Hepatocyte (in vitro differentiated cells): ENCODE results near the gene CCN6. TPM values are rescaled to one million over a fixed set of nuclear protein-coding genes. Genes with fewer than 3 reads are reported as not detected.
A peak's percentile ranks its signal among the peaks of the same experiment; 100 is the strongest.

Experiments used
- DNase-seq: peaks from one replicate; pipeline ENCODE4 v3.0.0-alpha.2; 2016; ENCODE audit warnings: low spot score
- H2AFZ ChIP-seq: fragments of 200-600 bp; sonication (generic); 2 replicates; pipeline ENCODE4 v1.6.0; 2016; ENCODE audit warnings: antibody characterized with exemption, mild to moderate bottlenecking
- H3K27ac ChIP-seq: fragments of 200-600 bp; sonication (generic); 2 replicates; pipeline ENCODE4 v1.5.1; 2016; ENCODE audit warnings: mild to moderate bottlenecking
- H3K27me3 ChIP-seq: fragments of 200-600 bp; sonication (generic); 2 replicates; pipeline ENCODE4 v1.6.1; 2016
- H3K36me3 ChIP-seq: fragments of 200-600 bp; sonication (generic); replicated peaks from 2 replicates; pipeline ENCODE4 v1.5.1; 2016; ENCODE audit warnings: low read depth; ENCODE audit not compliant: insufficient read depth
- H3K4me1 ChIP-seq: fragments of 200-600 bp; sonication (generic); 2 replicates; pipeline ENCODE4 v1.5.1; 2016; ENCODE audit warnings: mild to moderate bottlenecking, moderate library complexity; ENCODE audit not compliant: insufficient read depth
- H3K4me2 ChIP-seq: fragments of 200-600 bp; sonication (generic); 2 replicates; pipeline ENCODE4 v1.6.0; 2016
- H3K4me3 ChIP-seq: fragments of 200-600 bp; sonication (generic); 2 replicates; pipeline ENCODE4 v1.5.1; 2016; ENCODE audit warnings: mild to moderate bottlenecking
- H3K79me2 ChIP-seq: fragments of 200-600 bp; sonication (generic); 2 replicates; pipeline ENCODE4 v1.6.0; 2017; ENCODE audit warnings: mild to moderate bottlenecking
- H3K9me2 ChIP-seq: fragments of 200-600 bp; sonication (generic); replicated peaks from 2 replicates; pipeline ENCODE4 v1.6.0; 2017; ENCODE audit warnings: mild to moderate bottlenecking; ENCODE audit not compliant: insufficient read depth
- H3K9me3 ChIP-seq: fragments of 200-600 bp; sonication (generic); 2 replicates; pipeline ENCODE4 v1.5.1; 2016; ENCODE audit warnings: low read depth, mild to moderate bottlenecking
- H4K20me1 ChIP-seq: fragments of 200-600 bp; sonication (generic); 2 replicates; pipeline ENCODE4 v1.6.0; 2016; ENCODE audit warnings: mild to moderate bottlenecking; ENCODE audit not compliant: insufficient read depth, poor library complexity, severe bottlenecking
- EZH2 ChIP-seq: fragments of 200-600 bp; sonication (generic); IDR thresholded peaks from 2 replicates; pipeline ENCODE4 v1.6.1; 2016; ENCODE audit warnings: antibody characterized with exemption, mild to moderate bottlenecking, borderline replicate concordance
- EZH2phosphoT487 ChIP-seq: fragments of 200-600 bp; sonication (generic); IDR thresholded peaks from one replicate; pipeline ENCODE4 v1.6.1; 2018; ENCODE audit warnings: antibody characterized with exemption, mild to moderate bottlenecking, low read depth, moderate library complexity; ENCODE audit not compliant: unreplicated experiment, severe bottlenecking
- WGBS: methylation state at CpG from one replicate; pipeline ENCODE4 v1.1.6; 2016; ENCODE audit warnings: low lambda C conversion rate; ENCODE audit errors: missing lambda C conversion rate; 5-methylcytosine and 5-hydroxymethylcytosine counted together
- polyA plus RNA-seq: library from polyadenylated mRNA; unstranded; fragments of >200 nt; fragmentation: Nextera tagmentation; extraction: Ambion mirVana; gene quantifications from 2 replicates; pipeline ENCODE4 v1.2.1, GENCODE V29; 2016
- total RNA-seq: library from RNA; depleted of rRNA; stranded (reverse); fragments of >200 nt; gene quantifications from 2 replicates; pipeline ENCODE4 v1.2.3, GENCODE V29; 2014
- TF ChIP-seq, protein P1 (sequence below): fragments of 200-600 bp; sonication (generic); IDR thresholded peaks from 2 replicates; pipeline ENCODE4 v1.5.1; 2016; ENCODE audit warnings: antibody characterized with exemption, mild to moderate bottlenecking; ENCODE audit not compliant: poor library complexity

Gene CCN6
- total and polyA plus RNA-seq, 2 experiments from 2014 or later = 0.24 TPM; not detected in 1

DNA sequence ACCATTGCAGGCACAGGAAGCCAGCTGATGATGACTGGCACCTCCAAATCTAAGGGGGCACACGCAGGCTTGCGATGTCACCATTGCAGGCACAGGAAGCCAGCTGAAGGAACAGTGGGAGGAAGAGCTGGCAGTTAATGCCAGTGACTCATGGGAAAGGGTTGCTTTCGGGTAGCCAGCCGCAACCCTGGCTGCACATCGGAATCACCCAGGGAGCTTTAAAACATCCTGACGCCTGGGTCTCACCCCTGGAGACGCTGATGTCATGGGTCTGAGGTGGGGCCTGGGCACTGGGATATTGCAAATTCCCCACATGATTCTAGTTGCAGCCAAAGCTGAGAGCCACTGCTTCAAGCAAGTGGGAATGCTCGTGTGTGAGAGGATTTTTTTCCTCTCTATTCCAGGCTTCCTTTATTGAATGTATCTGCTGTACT is 16.1 kb upstream of the CCN6 start:
- peak; percentile 30 for DNase-seq
- no peak overlapping the region for H3K27ac ChIP-seq
- no peaks in the 10 kb centered on the region for H3K4me1 ChIP-seq
- no peaks in the 10 kb centered on the region for H4K20me1 ChIP-seq
- H2AFZ ChIP-seq = no peak overlapping the region
- H3K79me2 ChIP-seq = no peaks in the 10 kb centered on the region
- 75% methylated on average over 8 of the region's 8 CpGs for WGBS
- TF ChIP-seq EZH2 = no peak
- TF ChIP-seq, protein P1, sequence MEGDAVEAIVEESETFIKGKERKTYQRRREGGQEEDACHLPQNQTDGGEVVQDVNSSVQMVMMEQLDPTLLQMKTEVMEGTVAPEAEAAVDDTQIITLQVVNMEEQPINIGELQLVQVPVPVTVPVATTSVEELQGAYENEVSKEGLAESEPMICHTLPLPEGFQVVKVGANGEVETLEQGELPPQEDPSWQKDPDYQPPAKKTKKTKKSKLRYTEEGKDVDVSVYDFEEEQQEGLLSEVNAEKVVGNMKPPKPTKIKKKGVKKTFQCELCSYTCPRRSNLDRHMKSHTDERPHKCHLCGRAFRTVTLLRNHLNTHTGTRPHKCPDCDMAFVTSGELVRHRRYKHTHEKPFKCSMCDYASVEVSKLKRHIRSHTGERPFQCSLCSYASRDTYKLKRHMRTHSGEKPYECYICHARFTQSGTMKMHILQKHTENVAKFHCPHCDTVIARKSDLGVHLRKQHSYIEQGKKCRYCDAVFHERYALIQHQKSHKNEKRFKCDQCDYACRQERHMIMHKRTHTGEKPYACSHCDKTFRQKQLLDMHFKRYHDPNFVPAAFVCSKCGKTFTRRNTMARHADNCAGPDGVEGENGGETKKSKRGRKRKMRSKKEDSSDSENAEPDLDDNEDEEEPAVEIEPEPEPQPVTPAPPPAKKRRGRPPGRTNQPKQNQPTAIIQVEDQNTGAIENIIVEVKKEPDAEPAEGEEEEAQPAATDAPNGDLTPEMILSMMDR = no peak
- no peak for TF ChIP-seq EZH2phosphoT487
- no peak overlapping the region for H3K4me2 ChIP-seq
- H3K4me3 ChIP-seq = no peak overlapping the region
- no peaks in the 10 kb centered on the region for H3K27me3 ChIP-seq
- no peaks in the 10 kb centered on the region for H3K9me3 ChIP-seq
- H3K9me2 ChIP-seq = no peaks in the 10 kb centered on the region
- H3K36me3 ChIP-seq = no peaks in the 10 kb centered on the region

GRCh38 chr6:112038268-112038667 is 15.6 kb upstream of the CCN6 start:
- H3K9me2 ChIP-seq = no peaks in the 10 kb centered on the region
- no peak overlapping the region for H2AFZ ChIP-seq
- no peak overlapping the region for H3K4me3 ChIP-seq
- TF ChIP-seq EZH2 (no peak), EZH2phosphoT487 (no peak)
- TF ChIP-seq, protein P1 = no peak
- H3K27me3 ChIP-seq = no peaks in the 10 kb centered on the region
- no peaks in the 10 kb centered on the region for H3K9me3 ChIP-seq
- no peaks in the 10 kb centered on the region for H3K36me3 ChIP-seq
- 87% methylated on average over 5 of the region's 5 CpGs for WGBS
- H3K27ac ChIP-seq = no peak overlapping the region
- no peaks in the 10 kb centered on the region for H3K4me1 ChIP-seq
- H3K4me2 ChIP-seq = no peak overlapping the region
- no peak for DNase-seq
- no peaks in the 10 kb centered on the region for H4K20me1 ChIP-seq
- H3K79me2 ChIP-seq = no peaks in the 10 kb centered on the region

DNA sequence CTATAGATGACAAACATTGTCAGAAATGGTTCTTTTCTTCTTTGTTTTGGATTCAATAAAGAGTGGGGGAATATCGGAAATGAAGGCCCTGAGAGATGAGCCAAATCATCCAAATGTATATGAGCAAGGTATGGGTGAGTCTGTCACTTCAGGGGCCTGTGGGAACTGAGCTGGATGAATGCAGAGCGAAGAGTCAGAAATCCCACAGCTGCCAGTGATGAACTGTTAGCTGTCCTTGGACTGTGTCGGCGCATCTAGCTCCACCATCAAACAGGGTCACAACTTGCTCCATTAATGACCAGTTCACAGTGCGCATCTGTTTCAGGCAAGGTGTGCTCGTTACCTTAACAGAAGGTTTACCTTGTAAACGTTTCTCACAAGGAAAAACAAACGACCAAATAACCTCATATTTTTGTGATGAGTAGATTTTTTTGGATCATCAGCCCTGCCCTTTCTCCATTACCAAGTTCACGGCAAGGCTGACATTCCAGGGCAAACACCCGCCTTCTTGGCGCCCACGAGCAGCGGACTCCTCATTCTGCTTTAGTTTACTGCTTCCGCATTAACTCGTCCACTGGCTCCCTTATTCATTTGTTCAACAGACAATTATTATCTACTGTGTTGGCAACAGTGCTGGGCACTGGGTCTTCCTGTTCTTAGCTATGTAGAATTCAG is 15.0 kb upstream of the CCN6 start:
- Histone ChIP-seq H3K9me3 (no peaks in the 10 kb centered on the region), H3K4me2 (no peak overlapping the region), H3K4me1 (no peaks in the 10 kb centered on the region), H3K27ac (no peak overlapping the region), H4K20me1 (no peaks in the 10 kb centered on the region), H3K4me3 (no peak overlapping the region), H3K36me3 (no peaks in the 10 kb centered on the region), H3K79me2 (no peaks in the 10 kb centered on the region), H3K27me3 (no peaks in the 10 kb centered on the region), H2AFZ (no peak overlapping the region), H3K9me2 (no peaks in the 10 kb centered on the region)
- TF ChIP-seq EZH2 (no peak), EZH2phosphoT487 (no peak)
- DNase-seq = no peak
- 86% methylated on average over 15 of the region's 15 CpGs for WGBS

- Histone ChIP-seq H3K4me3 (no peak overlapping the region), H3K9me3 (no peaks in the 10 kb centered on the region), H3K36me3 (no peaks in the 10 kb centered on the region), H3K27me3 (no peaks in the 10 kb centered on the region), H3K4me1 (no peaks in the 10 kb centered on the region), H3K9me2 (no peaks in the 10 kb centered on the region), H3K27ac (no peak overlapping the region), H4K20me1 (no peaks in the 10 kb centered on the region), H2AFZ (no peak overlapping the region), H3K4me2 (no peak overlapping the region), H3K79me2 (no peaks in the 10 kb centered on the region)
- DNase-seq = no peak
- 69% methylated on average over 2 of the region's 2 CpGs for whole genome bisulfite sequencing
- TF ChIP-seq EZH2 = no peak
- TF ChIP-seq, protein P1 = no peak
Measured at GRCh38 chr6:112039431-112039770, 14.5 kb upstream of the CCN6 start.
